ENCODE measurements around the gene TUBB4B. TPM values are rescaled to one million over a fixed set of nuclear protein-coding genes. Genes with fewer than 3 reads are reported as not detected.

The TUBB4B gene
- total RNA-seq, 2 donors from 2014 or later = 328 to 415 TPM

DNA sequence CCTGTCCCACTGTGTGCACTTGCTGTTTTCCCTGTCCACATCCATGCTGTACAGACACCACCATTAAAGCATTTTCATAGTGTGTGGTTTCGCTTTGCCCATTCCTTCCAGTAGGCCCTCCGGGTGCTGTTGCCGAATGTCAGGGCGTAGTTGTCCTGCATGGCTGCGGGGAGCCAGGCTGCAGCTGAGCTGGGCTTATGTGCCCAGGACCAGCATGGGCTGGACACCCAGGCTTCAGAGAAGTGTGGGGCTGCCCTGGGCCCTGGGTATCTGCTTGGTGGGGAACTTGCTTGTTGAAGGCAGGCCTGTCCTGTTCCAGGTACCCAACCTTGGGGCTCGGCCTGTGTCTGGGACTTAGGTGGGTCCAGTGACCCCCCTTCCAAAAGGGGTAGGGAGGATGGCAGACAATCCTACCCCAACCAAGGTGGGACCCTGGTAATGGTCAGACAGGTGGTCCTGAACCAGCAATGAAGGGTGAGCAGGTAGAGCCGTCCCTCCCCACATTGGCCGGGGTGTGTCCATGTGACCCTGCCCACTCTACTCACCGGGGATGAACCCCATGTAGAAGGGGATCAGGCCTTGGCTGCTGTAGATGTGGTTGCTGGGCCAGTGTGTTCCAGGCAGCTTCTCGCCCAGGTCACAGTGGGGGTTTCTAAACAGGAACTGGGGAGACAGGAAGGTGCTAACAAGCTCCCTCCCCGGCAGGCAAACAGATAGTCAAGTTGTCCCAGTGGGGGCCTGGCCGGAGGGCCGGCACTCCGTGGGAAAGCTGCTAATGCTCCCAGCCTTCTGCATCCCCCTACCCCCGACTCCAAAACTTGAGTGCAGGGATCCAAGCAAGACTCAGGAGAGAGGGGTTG is 2.8 kb downstream of the TUBB4B start:
- Histone ChIP-seq H3K4me3 (ENCODE audit: low read length) (peak overlapping the region; percentile 92), H3K9ac (ENCODE audit: extremely low read depth, low read length, poor library complexity, severe bottlenecking) (peak overlapping the region; percentile 8), H3K9me3 (ENCODE audit: control insufficient read depth, low read length) (no peaks in the 10 kb centered on the region), H3K27me3 (ENCODE audit: control insufficient read depth, insufficient read depth, low read length, poor library complexity, severe bottlenecking) (no peaks in the 10 kb centered on the region), H3K36me3 (ENCODE audit: control insufficient read depth, insufficient read depth, low read length) (peaks cover 24% of the 10 kb centered on the region), H3K4me1 (ENCODE audit: control insufficient read depth, insufficient read depth, low read length) (peaks cover 17% of the 10 kb centered on the region), H3K27ac (ENCODE audit: low read depth, low read length) (no peak overlapping the region)
- H3K4me1 Mint-ChIP-seq = peaks cover 38% of the 10 kb centered on the region
- H3K27me3 Mint-ChIP-seq (ENCODE audit: insufficient read depth) = peaks cover 2% of the 10 kb centered on the region
- WGBS, 2 experiments (ENCODE audit: insufficient coverage in 1 of 2, insufficient read length in 1 of 2) = 65 to 88% methylated on average over 6 to 15 of the region's 15 CpGs
- H3K36me3 Mint-ChIP-seq (ENCODE audit: low read depth) = peaks cover 19% of the 10 kb centered on the region
- peak overlapping the region; percentile 85 for H3K4me3 Mint-ChIP-seq
- H3K27ac Mint-ChIP-seq = peak overlapping the region; percentile 70
- DNase-seq = peak; percentile 90
- TF ChIP-seq, protein P1, sequence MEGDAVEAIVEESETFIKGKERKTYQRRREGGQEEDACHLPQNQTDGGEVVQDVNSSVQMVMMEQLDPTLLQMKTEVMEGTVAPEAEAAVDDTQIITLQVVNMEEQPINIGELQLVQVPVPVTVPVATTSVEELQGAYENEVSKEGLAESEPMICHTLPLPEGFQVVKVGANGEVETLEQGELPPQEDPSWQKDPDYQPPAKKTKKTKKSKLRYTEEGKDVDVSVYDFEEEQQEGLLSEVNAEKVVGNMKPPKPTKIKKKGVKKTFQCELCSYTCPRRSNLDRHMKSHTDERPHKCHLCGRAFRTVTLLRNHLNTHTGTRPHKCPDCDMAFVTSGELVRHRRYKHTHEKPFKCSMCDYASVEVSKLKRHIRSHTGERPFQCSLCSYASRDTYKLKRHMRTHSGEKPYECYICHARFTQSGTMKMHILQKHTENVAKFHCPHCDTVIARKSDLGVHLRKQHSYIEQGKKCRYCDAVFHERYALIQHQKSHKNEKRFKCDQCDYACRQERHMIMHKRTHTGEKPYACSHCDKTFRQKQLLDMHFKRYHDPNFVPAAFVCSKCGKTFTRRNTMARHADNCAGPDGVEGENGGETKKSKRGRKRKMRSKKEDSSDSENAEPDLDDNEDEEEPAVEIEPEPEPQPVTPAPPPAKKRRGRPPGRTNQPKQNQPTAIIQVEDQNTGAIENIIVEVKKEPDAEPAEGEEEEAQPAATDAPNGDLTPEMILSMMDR (conservative IDR thresholded peaks at IDR 0.05) = peak; percentile 14
- H3K9me3 Mint-ChIP-seq = no peaks in the 10 kb centered on the region

DNA sequence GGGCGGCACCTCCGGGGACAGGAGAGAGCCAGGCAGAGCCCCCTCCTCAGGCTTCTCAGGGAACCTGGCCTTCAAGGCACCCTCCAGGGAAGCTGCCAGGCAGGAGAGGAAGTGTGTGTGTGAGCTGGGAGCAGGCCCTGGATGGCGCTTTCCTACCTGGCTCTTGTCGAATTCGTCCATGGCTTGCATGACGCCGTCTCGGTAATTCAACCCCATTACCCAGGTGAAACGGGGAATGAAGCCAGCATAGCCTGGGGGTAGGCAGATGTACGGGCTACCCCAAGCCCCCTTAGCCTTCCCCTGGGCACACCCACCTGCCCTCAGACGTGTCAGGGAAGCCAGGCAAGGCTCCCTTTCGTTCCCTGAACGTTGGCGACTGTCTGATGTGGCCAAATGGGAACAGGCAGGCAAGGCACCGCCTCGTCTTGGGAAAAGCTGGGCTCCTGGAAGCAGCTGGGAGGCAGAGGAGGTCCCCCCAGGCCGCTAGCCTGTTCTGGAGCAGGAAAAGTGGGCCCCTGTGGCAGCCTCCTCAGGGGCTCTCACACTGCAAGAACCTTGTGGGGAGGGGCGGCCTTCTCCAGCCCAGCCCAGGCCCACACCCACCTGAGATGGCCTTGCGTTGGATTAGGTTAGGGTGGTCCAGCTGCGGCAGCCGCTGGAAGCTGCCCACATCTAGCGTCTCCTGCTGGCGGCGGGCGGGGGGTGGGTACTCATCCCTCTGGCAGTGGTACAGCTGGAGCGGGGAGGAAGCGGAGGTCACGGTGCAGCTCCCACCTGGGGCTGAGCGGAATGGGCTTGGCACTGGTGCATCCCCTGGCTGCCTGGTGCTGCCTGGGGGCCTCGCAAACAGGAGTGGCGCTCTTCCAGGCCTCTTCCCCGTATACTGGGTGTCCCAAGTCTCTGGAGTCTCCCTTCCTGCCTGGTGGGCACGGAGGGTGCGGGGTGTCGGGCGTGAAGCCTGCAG is 3.7 kb downstream of the TUBB4B start:
- Histone ChIP-seq H3K36me3 (ENCODE audit: control insufficient read depth, insufficient read depth, low read length) (peaks cover 22% of the 10 kb centered on the region), H3K4me1 (ENCODE audit: control insufficient read depth, insufficient read depth, low read length) (peaks cover 14% of the 10 kb centered on the region), H3K9ac (ENCODE audit: extremely low read depth, low read length, poor library complexity, severe bottlenecking) (no peak overlapping the region), H3K4me3 (ENCODE audit: low read length) (peak overlapping the region; percentile 92), H3K27ac (ENCODE audit: low read depth, low read length) (no peak overlapping the region), H3K27me3 (ENCODE audit: control insufficient read depth, insufficient read depth, low read length, poor library complexity, severe bottlenecking) (no peaks in the 10 kb centered on the region), H3K9me3 (ENCODE audit: control insufficient read depth, low read length) (no peaks in the 10 kb centered on the region)
- peaks cover 19% of the 10 kb centered on the region for H3K36me3 Mint-ChIP-seq (ENCODE audit: low read depth)
- DNase-seq = peak; percentile 76
- TF ChIP-seq, protein P1 (conservative IDR thresholded peaks at IDR 0.05) = no peak
- peaks cover 4% of the 10 kb centered on the region for H3K27me3 Mint-ChIP-seq (ENCODE audit: insufficient read depth)
- H3K4me3 Mint-ChIP-seq = peak overlapping the region; percentile 85
- H3K9me3 Mint-ChIP-seq = no peaks in the 10 kb centered on the region
- WGBS, 2 experiments (ENCODE audit: insufficient coverage in 1 of 2, insufficient read length in 1 of 2) = 77 to 82% methylated on average over 31 to 36 of the region's 36 CpGs
- peaks cover 37% of the 10 kb centered on the region for H3K4me1 Mint-ChIP-seq
- peak overlapping the region; percentile 70 for H3K27ac Mint-ChIP-seq

All from endodermal cell (in vitro differentiated cells).